Measurements from ENCODE around the gene KRTAP5-3.
"Not testable (repeated sequence)": the region's sequence is repeated elsewhere in the genome, so short reads cannot be mapped to it uniquely, and the experiment has no call there.

The KRTAP5-3 gene

DNA sequence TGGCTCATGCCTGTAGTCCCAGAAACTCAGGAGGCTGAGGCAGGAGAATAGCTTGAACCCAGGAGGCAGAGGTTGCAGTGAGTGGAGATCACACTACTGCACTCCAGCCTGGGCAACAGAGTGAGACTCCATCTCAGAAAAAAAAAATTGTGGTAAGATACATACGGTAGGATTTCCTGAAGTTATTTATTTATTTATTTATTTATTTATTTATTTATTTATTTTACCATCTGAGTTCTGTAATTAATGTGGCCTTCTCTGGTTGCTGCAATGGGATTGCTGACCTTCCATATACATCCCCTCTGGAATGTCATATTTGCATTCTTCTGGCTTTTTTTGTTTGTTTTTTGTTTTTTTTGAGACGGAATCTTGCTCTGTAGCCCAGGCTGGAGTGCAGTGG is 25.4 kb downstream of the KRTAP5-3 start:
- not testable (repeated sequence) for DNase-seq (ENCODE audit: low read depth in 2 of 2)

DNA sequence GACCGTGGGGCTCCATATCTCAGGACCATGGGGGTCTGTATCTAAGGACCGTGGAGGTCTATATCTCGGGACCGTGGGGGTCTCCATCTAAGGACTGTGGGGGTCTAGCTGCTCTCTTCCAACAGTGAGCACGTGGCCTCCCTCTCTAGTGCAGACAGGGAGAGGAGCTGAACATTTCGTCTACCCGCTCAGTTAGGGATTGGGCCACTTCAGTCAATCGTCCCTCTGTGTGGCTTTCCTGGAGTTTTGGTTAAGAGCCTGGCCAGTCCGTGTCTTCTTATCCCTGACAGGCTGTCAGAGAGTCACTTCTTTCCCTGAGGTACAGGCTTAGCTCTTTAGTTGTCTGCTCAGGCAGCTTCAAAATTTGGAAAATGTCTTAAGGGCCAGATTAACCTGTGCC is 26.3 kb downstream of the KRTAP5-3 start:
- DNase-seq (ENCODE audit: low read depth in 2 of 2): no peak

DNA sequence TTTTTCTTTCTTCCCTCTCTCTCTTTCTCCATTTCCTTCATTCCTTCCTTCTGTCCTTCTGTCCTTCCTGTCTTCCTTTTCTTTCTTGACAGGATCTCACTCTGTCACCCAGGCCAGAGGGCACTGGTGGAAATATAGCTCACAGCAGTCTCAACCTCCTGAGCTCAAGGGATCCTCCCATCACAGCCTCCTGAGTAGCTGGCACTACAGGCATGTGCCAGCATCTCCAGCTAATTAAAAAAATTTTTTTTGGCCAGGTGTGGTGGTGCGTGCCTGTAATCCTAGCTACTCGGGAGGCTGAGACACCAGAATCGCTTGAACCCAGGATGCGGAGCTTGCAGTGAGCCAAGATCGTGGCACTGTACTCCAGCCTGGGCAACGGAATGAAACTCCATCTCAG is 31.4 kb downstream of the KRTAP5-3 start:
- DNase-seq (ENCODE audit: low read depth in 2 of 2): no peak

DNA sequence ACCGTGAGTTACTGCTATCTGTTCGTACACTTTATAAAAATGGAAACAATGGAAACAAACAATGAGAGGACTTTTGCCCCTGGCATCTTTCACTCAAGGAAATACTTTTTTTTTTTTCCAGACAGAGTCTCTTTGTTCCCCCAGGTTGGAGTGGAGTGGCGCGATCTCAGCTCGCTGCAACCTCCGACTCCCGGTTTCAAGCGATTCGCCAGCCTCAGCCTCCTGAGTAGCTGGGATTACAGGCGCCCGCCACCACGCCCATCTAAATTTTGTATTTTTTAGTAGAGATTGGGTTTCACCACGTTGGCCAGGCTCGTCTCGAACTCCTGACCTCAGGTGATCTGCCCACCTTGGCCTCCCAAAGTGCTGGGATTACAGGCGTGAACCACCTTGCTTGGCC is 32.5 kb downstream of the KRTAP5-3 start:
- not testable (repeated sequence) for DNase-seq (ENCODE audit: low read depth in 2 of 2)

DNA sequence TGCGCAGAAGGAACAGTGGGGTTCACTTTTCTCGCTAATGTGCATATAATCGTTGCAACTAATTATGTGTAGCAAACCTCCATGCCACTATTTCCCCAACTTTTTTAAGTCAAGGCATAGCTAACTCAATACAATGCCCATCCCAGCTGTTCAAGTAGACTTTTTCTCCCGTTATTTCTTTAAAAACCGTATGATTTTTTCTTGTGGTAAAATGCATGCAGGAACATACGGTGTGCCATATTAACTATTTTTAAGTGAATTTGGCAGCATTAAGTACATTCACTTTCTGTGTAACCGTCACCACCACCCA is 33.4 kb downstream of the KRTAP5-3 start:
- no peak for DNase-seq (ENCODE audit: low read depth in 2 of 2)

DNA sequence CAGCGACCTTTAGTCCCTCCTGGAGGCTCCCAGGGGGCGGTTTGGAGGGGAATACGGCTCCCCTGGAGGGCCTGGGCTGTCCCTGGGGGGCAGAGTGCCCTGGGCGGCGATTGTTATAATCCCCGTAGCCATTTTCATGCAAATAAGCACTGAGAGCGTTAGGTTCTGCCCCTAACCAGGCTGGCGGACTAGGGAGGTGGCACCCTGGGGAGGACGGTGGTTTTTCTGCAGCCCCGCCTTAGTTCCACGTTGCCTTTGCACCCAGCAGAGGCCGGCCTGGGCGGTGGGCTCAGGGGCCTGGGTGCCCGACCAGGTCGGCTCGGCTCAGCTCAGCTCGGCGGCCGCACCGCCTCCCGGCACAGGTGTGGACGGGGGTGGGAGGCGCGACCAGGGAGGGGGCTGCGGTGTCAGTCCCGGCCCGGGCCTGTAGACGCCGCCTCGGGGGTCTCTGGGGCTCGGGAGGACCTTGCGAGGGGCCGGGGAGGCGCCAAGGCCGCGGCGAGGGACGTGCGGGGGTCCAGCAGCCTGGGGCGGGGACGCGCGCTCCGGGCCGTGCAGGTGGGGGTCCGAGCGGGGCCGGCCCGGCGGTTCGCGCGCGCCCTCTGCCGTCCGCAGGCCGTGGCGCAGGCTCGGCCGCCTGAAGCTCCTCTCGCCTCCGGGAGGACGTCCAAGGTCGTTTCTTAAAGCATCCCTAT is 33.9 kb downstream of the KRTAP5-3 start:
- DNase-seq (ENCODE audit: low read depth in 2 of 2): peak in 1 of 2 donors; percentile 26

DNA sequence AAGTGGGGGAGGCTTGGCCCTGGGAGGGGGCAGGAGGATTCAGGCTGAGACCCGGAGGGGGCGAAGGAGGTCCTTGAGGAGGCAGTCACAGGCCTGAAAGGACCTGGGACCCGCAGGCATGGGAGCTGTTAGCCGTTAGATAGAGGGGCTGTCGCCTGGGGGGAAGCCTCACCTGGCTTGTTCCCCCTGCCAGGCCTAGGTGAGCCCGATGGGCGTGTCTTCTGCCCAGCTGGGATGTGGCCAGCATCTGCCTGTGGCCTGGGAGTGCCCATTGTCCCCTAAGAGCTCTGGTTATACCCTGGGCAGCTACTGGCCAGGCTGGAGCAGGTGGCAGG is 34.4 kb downstream of the KRTAP5-3 start:
- DNase-seq (ENCODE audit: low read depth in 2 of 2): no peak

DNA sequence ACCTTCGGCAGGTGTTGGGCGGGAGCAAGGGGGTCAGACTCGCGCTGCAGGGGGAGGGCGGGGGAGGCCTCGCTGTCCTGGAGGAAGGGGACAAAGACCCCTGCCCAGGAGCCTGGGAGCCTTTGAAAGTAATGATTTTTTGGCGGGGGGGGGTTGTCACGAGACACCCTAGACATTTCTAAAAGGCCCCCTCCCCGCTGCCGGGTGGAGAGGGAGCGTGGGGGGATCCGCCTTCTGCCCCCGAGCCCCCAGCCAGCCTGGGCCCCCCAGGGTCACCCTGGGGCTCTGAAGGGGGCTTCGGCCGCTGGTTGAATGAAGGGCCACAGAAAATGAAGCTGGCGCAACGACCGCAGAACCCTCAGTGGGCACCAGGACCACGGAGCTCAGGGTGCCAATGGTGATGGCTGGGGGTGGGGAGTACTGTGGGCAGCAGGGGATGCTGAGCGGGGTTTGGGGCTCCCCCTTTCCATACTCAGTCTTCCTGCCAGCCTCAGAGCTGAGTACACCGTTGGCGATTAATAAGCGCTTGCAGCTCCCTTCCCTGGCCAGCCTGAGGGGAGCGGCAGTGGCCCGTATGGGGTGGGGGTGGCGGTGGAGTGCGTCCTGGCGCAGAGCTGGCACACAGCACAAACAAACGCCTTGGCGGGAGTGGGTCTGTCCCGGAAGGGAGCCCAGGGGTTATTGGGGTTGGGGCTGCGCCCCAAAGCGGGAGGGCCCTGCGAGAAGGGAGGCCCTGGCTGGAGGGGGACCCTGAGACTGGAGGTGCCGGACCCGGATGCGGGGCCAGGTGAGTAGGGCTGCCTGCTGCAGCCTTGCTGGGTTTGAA is 35.0 kb downstream of the KRTAP5-3 start:
- no peak for DNase-seq (ENCODE audit: low read depth in 2 of 2)

DNA sequence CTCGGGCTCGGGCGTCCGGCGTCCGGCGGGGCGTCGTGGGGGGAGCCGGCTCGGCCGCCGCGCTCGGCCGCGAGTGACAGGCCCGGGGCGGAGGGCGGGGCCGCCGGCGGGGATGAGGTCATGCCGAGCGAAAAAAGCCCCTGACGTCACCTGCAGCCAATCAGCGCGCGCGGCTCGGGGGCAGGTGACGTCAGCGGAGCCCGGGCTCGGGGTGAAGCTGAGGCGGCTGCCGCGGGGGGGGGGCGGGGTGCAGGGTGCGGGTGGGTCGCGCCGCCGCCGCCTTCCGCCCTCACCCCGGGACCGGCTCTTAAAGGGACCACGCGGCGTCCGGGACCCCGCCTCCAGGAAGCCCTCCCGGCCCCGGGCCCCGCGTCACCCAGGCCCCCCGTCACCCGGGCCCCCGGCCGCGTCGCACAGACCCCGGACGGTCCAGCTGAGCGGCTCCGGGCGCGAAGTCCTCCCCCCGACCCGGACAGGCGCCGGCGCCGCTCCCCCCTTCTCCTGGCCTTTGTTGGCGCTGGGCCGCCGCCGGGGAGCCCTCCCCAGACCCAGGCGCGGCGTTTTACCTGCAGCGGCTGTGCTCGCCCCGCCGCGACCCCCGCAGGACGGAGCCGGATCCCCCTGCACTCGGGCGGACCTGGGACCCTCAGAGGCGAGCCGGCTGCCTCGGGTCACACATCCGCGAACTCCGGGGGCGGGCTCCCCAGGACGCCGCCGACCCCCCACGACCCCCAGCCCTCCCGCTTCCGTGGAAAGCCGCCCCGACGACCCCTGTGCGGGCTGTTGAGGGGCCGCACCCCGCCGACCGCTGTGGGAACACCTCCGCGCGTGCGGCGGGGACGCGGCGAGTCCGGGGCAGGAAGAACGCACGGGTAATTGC is 35.8 kb downstream of the KRTAP5-3 start, which contains the start of gene DUSP8:
Gene DUSP8 (minus strand): TSS at position 75 of the 880 bp plus-strand sequence. CDS start 6,445 bp downstream, outside the sequence.
- DNase-seq (ENCODE audit: low read depth in 2 of 2): peak; percentile 80 to 87

DNA sequence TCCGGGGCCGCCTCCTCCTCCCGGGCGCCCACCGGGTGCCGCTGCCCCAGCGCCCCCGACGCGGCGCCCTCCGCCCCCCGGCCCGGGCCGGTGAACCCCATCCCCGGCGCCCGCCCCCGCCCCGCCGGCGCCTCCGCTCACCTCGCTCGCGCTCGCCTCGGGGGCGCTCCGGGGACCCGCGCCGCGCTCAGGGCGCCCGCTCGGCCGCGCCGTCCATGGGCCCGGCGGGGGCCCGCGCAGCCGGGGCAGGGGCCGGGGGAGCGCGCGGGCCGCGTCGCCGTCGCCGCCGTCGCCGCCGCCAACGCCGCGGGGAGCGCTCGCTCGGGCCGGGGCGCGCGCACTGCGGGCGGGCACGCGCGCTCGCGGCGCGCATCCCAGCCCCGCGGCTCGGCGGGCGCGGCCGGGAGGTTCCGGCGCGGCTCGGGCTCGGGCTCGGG is 36.5 kb downstream of the KRTAP5-3 start:
- DNase-seq (ENCODE audit: low read depth in 2 of 2): no peak

DNA sequence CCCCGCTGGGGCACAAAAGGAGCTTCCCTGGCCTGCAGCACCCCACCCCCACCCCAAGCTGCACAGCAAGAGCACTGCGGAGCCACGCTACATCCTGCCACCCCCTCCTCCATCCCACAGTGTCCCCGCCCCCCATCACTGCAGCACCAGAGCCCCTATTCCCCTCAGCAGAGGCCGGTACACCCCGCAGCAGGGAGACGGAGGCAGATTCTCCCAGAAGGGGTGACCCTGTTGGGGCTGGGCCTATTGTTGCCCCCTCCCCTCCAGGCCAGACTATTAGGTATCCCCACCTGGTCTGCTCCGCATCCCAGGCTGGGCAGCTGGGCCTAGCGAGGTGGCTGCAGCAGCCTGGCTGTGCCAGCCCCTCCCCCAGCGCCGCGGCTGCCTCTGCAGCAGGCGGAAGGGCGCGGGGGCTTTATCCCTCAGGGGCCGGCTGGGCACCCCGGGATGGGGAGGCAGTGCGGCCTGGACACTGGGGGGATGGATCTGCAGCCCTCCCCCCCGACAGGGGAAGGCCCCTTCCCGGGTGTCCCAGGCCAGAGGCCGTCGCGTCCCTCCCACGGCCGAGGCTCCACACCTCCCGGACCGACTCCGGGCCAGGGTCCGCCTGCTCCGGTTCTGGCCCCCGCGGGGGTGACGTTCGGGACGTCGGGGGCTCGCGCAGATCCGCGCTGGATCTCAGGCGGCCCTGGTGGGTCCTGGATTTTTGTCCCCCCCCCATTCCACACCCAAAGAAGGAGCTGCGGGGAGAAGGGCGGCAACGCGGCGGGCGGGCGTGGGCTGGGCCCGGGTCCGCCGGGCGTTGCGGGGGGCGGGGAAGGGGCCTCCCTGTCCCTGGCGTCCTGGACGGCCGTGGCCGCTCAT is 37.1 kb downstream of the KRTAP5-3 start:
- no peak for DNase-seq (ENCODE audit: low read depth in 2 of 2)

DNA sequence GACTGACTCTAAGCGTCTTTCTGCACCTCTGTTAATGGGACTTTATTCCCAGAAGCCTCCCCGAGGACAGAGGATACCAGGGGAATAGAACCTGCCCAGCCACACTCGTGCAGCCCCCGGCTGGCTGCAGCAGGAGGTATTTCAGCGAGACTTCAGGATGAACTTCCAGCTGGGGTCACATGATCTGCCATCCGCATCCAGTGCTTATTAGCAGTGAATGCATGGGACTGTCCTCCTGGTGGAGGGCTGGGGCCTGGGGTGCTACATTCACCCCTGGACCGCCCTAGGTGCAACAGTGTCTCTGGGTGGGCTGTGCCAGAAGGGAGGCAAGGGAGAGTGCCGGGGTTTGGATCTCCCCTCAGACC is 37.8 kb downstream of the KRTAP5-3 start:
- DNase-seq (ENCODE audit: low read depth in 2 of 2): no peak

DNA sequence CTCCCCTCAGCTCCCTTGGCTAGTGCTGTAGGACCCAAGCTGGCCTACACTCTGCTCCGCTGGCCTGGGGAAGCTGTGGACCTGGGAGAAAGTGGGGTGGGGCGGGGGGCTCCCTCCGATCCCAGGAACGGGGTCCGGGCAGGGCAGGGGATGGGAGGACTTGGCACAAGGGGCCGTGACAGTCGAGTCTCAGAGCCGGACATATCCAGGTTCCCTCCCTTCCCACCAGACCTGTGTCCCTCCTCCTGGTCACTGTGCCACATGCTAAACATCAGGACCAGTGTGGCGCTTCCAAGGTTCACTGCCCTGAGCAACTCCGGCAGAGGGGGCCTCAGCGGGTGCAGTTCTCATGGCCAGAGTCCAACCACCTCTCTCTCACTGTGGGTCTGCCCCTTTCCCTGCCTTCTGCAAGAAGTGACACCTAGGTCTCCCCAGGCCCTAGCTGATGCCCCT is 38.2 kb downstream of the KRTAP5-3 start:
- DNase-seq (ENCODE audit: low read depth in 2 of 2): no peak

DNA sequence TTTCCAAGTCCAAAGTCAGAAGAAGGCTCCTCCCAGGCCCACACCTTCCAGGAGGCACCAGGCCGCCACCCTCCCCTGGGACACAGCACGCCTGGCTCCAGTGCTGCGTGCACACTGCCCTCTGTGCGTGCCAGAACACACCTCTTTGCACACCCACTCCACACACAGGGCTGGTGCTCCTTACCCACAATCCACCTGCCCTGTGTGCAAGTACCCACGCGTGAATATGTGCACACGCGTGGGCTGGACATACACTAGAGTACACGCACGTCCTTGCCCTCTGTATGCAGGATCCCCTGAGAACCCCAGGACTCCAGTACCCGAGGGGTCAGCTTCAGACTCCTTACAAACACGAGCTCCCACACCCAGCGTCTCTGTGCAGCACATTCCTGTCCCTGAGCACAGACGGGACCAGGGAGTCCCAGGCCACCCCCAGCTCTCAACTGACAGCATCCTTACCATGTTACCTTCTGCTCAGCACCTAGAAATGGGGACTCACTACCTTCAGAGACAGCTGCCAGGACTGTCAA is 38.9 kb downstream of the KRTAP5-3 start:
- DNase-seq (ENCODE audit: low read depth in 2 of 2): no peak

DNA sequence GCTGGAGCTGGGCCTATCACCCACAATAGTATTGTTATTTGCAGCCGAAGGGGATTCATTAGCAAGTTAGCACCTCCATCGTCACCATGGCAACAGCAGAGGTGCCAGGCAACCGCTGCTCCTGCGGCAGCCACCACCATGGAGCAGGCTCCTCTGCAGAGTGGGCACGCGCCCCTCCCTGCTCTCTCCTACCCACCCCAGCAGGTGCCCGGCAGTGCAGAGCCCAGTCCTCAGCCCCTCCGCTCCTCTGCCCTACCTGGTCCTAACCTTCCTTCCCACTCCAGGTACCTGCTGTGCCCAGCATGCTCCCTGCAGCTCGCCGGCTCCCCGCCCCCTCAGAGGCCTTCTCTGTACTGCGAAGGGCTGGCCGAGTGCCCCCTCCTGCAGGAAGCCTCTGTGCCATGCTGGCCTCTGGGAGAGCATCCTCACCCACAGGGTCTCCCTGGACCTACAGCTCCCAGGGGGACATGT is 39.8 kb downstream of the KRTAP5-3 start:
- no peak for DNase-seq (ENCODE audit: low read depth in 2 of 2)

DNA sequence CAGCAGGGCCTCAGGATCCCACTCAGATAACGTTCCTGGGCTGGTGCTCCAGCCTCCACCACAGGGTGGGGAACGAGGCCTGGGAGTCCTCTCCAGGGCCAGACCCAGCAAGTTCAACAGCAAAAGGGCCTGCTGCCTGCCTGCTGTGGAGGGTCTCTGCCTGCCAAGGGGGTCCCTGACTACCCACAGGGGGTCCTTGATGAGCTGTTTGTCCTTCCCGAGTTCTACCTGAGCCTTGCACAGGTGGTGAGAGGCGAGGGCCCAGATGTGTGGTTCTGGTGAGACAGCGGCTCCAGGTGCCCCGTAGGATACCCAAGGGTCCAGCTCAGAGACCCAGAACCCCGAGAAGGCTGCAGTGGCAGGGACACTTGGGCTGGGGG is 40.6 kb downstream of the KRTAP5-3 start:
- no peak for DNase-seq (ENCODE audit: low read depth in 2 of 2)

DNA sequence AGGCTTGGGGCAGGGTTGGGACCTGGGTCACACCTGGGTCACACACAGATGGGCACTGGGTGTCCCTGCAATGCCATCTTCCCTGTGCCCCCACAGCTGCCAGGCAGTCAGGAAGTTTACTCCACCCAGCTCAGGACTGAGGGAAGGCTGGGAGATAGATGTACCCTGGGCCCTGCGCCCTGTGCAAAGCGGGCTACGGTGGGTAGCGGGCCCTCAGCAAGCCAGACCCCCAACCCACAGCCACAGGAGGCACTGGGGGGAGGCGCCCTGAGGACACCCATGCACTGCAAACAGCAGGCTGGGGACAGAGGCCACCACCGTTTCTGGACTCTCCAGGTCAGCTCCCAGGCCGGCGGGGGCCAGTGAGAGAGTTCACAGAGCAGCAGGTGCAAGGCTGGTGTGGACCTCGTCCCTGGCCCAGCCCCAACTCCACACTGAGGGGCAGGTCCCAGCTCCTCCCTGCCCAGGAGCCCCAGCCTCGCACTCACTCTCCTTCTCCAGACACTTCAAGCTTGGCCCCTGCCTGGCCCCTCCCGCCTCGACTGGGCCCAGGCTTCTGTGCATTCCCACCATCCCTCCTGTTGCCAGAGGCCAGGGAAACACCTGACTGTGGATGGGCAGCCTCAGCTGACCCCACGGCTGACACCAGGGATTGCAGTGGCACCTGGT is 41.1 kb downstream of the KRTAP5-3 start:
- no peak for DNase-seq (ENCODE audit: low read depth in 2 of 2)

DNA sequence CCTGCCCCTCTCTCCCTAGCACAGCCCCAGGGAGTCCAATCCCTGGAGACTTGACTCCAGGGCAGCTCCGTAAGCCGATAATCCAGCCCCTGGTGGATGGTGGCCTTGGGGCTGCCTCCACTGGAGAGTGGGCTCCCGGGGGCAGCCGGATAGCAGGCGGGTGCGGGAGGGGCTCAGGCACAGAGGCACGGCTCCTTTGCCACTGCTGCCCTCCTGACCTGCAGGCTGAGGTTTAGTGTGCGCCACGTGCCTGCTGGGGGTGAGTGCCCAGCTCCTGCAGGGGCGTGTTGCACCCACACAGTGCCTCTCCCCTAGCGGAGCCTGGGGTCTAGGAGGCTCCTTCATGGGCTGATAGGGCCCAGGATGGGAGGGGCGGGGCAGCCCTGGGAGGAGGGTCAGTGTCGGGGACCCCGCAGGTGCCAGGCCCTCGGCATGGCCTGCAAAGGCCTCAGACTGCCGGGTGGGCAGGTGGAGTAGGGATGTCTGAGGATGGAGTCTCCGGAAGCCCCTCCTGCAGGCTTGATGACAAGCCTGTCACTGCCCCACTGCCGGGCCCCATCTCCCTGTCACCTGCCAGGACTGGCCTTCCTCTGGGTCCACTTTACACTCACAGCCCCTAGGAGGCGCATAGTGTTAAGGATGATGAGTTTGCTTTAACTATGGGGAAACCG is 41.7 kb downstream of the KRTAP5-3 start:
- no peak for DNase-seq (ENCODE audit: low read depth in 2 of 2)

DNA sequence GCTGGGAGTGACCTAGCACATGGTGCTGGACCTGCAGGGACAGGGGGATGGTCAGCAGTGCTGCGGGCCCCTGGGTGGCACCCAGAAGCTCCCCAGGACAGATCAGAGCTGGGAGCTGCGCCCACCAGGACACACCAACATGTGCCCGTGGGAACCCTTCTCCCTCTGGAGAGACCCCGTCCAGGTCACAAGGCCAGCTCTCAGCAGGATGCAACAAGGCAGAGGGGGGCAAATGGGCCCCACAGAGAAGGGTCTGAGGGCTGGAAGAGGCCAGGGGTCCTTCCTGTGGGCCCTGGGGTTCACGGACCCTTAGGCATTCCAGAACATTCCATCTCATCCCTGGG is 42.4 kb downstream of the KRTAP5-3 start:
- no peak for DNase-seq (ENCODE audit: low read depth in 2 of 2)

Data from stimulated activated CD4-positive, alpha-beta T cell treated with anti-CD3 and anti-CD28 coated beads, Interleukin-15, amount 100 ng/mL, for 48 hours (primary cell).